Measurements from ENCODE around the gene HES3.

DNA sequence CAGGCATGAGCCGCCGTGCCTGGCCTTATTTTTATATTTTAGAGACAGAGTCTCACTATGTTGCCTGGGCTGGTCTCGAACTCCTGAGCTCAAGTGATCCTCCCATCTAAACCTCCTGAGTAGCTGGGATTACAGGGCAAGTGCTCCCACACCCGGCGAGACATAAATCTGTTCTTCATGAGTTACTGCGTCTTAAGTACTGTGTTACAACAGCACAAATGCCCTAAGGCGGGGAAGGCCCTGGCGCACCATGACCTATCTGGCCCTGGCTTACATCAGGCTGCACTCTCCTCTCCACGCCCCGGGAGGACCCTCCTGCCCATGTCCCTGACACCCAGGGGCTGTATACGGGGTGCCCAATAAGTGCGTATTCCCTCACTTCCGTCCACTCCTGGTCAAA lies 12.7 kb downstream of the HES3 start:
- TF ChIP-seq, protein P1, sequence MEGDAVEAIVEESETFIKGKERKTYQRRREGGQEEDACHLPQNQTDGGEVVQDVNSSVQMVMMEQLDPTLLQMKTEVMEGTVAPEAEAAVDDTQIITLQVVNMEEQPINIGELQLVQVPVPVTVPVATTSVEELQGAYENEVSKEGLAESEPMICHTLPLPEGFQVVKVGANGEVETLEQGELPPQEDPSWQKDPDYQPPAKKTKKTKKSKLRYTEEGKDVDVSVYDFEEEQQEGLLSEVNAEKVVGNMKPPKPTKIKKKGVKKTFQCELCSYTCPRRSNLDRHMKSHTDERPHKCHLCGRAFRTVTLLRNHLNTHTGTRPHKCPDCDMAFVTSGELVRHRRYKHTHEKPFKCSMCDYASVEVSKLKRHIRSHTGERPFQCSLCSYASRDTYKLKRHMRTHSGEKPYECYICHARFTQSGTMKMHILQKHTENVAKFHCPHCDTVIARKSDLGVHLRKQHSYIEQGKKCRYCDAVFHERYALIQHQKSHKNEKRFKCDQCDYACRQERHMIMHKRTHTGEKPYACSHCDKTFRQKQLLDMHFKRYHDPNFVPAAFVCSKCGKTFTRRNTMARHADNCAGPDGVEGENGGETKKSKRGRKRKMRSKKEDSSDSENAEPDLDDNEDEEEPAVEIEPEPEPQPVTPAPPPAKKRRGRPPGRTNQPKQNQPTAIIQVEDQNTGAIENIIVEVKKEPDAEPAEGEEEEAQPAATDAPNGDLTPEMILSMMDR (conservative IDR thresholded peaks at IDR 0.05; ENCODE audit: low read depth, low read length), result no peak
- TF ChIP-seq POLR2A (IDR thresholded peaks at IDR 0.05; ENCODE audit: low read depth, low read length) (no peak), RAD21 (IDR thresholded peaks at IDR 0.05; ENCODE audit: low read length) (no peak), FOS (IDR thresholded peaks at IDR 0.05; ENCODE audit: low read depth, low read length) (no peak), BHLHE40 (IDR thresholded peaks at IDR 0.05; ENCODE audit: low read depth, low read length) (no peak), MAZ (IDR thresholded peaks at IDR 0.05; ENCODE audit: borderline replicate concordance, low read depth, low read length) (no peak), SMC3 (IDR thresholded peaks at IDR 0.05; ENCODE audit: low read depth, low read length) (no peak), NFE2L2 (IDR thresholded peaks at IDR 0.05; ENCODE audit: low read depth, low read length) (no peak), MAFK (IDR thresholded peaks at IDR 0.05; ENCODE audit: low read depth, low read length) (no peak), CEBPB (IDR thresholded peaks at IDR 0.05; ENCODE audit: low read depth, low read length) (no peak), MXI1 (IDR thresholded peaks at IDR 0.05; ENCODE audit: borderline replicate concordance, low read depth, low read length) (no peak), RCOR1 (IDR thresholded peaks at IDR 0.05; ENCODE audit: insufficient replicate concordance, low read length) (no peak)
- TF ChIP-seq, protein P2, sequence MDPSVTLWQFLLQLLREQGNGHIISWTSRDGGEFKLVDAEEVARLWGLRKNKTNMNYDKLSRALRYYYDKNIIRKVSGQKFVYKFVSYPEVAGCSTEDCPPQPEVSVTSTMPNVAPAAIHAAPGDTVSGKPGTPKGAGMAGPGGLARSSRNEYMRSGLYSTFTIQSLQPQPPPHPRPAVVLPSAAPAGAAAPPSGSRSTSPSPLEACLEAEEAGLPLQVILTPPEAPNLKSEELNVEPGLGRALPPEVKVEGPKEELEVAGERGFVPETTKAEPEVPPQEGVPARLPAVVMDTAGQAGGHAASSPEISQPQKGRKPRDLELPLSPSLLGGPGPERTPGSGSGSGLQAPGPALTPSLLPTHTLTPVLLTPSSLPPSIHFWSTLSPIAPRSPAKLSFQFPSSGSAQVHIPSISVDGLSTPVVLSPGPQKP (IDR thresholded peaks at IDR 0.05; ENCODE audit: borderline replicate concordance, low read depth, low read length), result no peak
- TF ChIP-seq, protein P3, sequence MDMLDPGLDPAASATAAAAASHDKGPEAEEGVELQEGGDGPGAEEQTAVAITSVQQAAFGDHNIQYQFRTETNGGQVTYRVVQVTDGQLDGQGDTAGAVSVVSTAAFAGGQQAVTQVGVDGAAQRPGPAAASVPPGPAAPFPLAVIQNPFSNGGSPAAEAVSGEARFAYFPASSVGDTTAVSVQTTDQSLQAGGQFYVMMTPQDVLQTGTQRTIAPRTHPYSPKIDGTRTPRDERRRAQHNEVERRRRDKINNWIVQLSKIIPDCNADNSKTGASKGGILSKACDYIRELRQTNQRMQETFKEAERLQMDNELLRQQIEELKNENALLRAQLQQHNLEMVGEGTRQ (IDR thresholded peaks at IDR 0.05; ENCODE audit: low read depth, low read length), result no peak

Data from IMR-90 (cell line).